K562 (cell line): ENCODE measurements around the gene ATXN1. TPM values are rescaled to one million over a fixed set of nuclear protein-coding genes. Genes with fewer than 3 reads are reported as not detected.

ENCODE experiments used
- ADNP ChIP-seq: fragments of 200-800 bp; sonication (Bioruptor generic); IDR thresholded peaks from 2 replicates; pipeline ENCODE4 v1.6.1; 2016; ENCODE audit warnings: missing genetic modification characterization, missing compliant biosample characterization
- CBFA2T3 ChIP-seq: fragments of 450-650 bp; IDR thresholded peaks from 2 replicates; pipeline ENCODE4 v1.6.1; 2017
- CHCHD3 ChIP-seq: fragments of 250-450 bp; sonication (Bioruptor Pico); IDR thresholded peaks from 2 replicates; pipeline ENCODE4 v2.1.2; 2022; ENCODE audit warnings: mild to moderate bottlenecking
- FIP1L1 ChIP-seq: fragments of 200-400 bp; formaldehyde crosslinking; IDR thresholded peaks from 2 replicates; pipeline ENCODE4 v1.6.1; 2018; ENCODE audit warnings: mild to moderate bottlenecking, low read depth, low read length; ENCODE audit not compliant: poor library complexity, severe bottlenecking
- MBD2 ChIP-seq: sonication (generic); IDR thresholded peaks from 2 replicates; pipeline ENCODE4 v1.6.1; 2016; ENCODE audit warnings: low read depth, borderline replicate concordance
- MCM5 ChIP-seq: fragments of 450-650 bp; IDR thresholded peaks from 2 replicates; pipeline ENCODE4 v1.6.1; 2016; ENCODE audit warnings: low read depth
- MYC ChIP-seq, 2 experiments: fragments of 250-450 bp in 1 of 2; sonication (Bioruptor Pico) in 1 of 2; IDR thresholded peaks; 2 replicates each; pipeline versions ENCODE4 v1.5.1 to v1.6.1; 2012 to 2021; ENCODE audit warnings: low read depth in 2 of 2, borderline replicate concordance in 1 of 2, improper control_type of control experiment in 1 of 2, low read length in 1 of 2, mild to moderate bottlenecking in 1 of 2, moderate library complexity in 1 of 2
- NEUROD1 ChIP-seq: fragments of 150-350 bp; IDR thresholded peaks from 2 replicates; pipeline ENCODE4 v1.6.1; 2014; ENCODE audit warnings: borderline replicate concordance, low read length, low read depth; ENCODE audit not compliant: partially characterized antibody
- PHF8 ChIP-seq: fragments of 200-600 bp; sonication (generic); IDR thresholded peaks from 2 replicates; pipeline ENCODE4 v1.6.1; 2012; ENCODE audit warnings: mixed run types, mild to moderate bottlenecking, inconsistent platforms, low read length, moderate library complexity, borderline replicate concordance
- TAF15 ChIP-seq: fragments of 200-400 bp; formaldehyde crosslinking; IDR thresholded peaks from 2 replicates; pipeline ENCODE4 v1.6.1; 2017; ENCODE audit warnings: mild to moderate bottlenecking, low read depth, low read length, moderate library complexity
- XRCC5 ChIP-seq: fragments of 200-400 bp; formaldehyde crosslinking; IDR thresholded peaks from 2 replicates; pipeline ENCODE4 v1.6.1; 2017; ENCODE audit warnings: low read depth, mild to moderate bottlenecking, low read length
- YBX1 ChIP-seq: fragments of 450-650 bp; IDR thresholded peaks from 2 replicates; pipeline ENCODE4 v1.7.1; 2016; ENCODE audit warnings: mild to moderate bottlenecking
- ZC3H8 ChIP-seq: fragments of 450-650 bp; IDR thresholded peaks from 2 replicates; pipeline ENCODE4 v1.6.1; 2017
- ZNF551 ChIP-seq: fragments of 250-450 bp; sonication (Bioruptor Pico); IDR thresholded peaks from 2 replicates; pipeline ENCODE4 v1.5.0; 2021; ENCODE audit warnings: mild to moderate bottlenecking, moderate library complexity
- polyA plus RNA-seq, 8 experiments: library from polyadenylated mRNA; depleted of rRNA in 4 of 8; stranded (reverse) in 5 of 8; unstranded in 3 of 8; fragments of >200 nt; fragmentation: Nextera tagmentation in 2 of 8; fragmentation: Illumina TruSeq in 1 of 8; extraction: Ambion mirVana in 2 of 8; extraction: Trizol in 1 of 8; gene quantifications; 2 replicates each; pipeline versions ENCODE4 v1.2.1 to v1.2.3, GENCODE V29; 2011 to 2014; ENCODE audit warnings: inconsistent platforms in 1 of 8, missing spikeins in 1 of 8
- total RNA-seq, 7 experiments: library from RNA; depleted of rRNA in 6 of 7; stranded (reverse); fragments of >200 nt in 6 of 7; fragmentation: Illumina TruSeq in 2 of 7; extraction: Trizol in 2 of 7; gene quantifications; 2 replicates each; pipeline versions ENCODE4 v1.2.1 to v1.2.3, GENCODE V29; 2011 to 2021; ENCODE audit warnings: low replicate concordance in 1 of 7
- TF ChIP-seq, protein P1 (sequence below): fragments of 200-400 bp; formaldehyde crosslinking; IDR thresholded peaks from 2 replicates; pipeline ENCODE4 v1.6.1; 2017; ENCODE audit warnings: mild to moderate bottlenecking, low read depth, low read length, moderate library complexity
- TF ChIP-seq, protein P2 (sequence below): fragments of 450-650 bp; IDR thresholded peaks from 2 replicates; pipeline ENCODE4 v1.6.1; 2016

The ATXN1 gene
- total and polyA plus RNA-seq, 9 of the 15 experiments (the other 6 are each of a cell fraction or from before 2014, with no cell fraction given): under 0.01 to 1.2 (median 0.58) TPM

DNA sequence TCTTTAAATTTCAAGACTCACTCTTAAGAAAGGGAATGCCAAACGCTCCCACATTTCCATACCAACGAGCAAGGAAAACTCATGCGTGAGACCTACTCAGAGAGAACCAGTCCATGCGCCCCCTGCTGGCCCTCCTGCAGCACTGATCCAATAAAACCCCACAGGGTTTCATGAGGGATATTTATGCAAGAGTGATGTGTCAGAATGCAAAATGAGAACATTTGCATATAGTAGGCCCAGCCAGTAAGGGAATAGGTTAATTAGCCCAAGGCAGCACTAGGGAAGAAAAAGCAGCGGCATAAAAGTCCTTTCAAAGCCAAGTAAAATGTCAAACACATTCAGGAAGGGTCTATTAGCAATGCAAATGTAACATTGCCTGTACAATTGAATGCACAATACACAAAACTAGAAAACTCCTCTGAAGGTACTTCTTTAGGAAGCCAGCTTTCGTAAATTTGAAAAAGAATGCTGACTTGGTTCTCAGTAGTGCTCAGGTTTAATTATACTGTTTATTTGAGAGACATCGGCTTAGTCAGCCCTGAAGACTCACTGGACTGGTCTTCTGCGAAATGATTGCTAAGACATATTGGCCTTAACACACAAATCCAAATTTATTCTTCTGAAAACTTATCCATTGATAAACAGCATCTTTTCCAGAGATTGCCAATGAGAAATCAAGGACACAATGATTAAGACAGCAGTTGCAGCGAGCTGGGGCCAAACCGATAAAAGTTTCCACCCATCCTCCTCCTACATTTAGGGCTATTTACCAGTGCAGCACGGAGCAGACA lies 429.7 kb downstream of the ATXN1 start (continued):
- TF ChIP-seq FIP1L1 (no peak), TAF15 (no peak), MCM5 (no peak), ZNF551 (CRISPR knock-in tag) (no peak), YBX1 (no peak), ADNP (tag) (0 out of 2 replicates have a peak, but pooled peaks have one; percentile 31), CHCHD3 (CRISPR knock-in tag) (no peak), CBFA2T3 (no peak), NEUROD1 (no peak), MBD2 (no peak), ZC3H8 (no peak), PHF8 (no peak), XRCC5 (peak; percentile 65; the same call in 1 of the 2 replicates), MYC (IDR thresholded peaks at IDR 0.05; ENCODE audit: low read depth, low read length) (peak; percentile 27; the same call in 1 of the 2 replicates), MYC (CRISPR knock-in tag; IDR thresholded peaks at IDR 0.05; ENCODE audit: borderline replicate concordance, low read depth) (no peak)
- TF ChIP-seq, protein P1, sequence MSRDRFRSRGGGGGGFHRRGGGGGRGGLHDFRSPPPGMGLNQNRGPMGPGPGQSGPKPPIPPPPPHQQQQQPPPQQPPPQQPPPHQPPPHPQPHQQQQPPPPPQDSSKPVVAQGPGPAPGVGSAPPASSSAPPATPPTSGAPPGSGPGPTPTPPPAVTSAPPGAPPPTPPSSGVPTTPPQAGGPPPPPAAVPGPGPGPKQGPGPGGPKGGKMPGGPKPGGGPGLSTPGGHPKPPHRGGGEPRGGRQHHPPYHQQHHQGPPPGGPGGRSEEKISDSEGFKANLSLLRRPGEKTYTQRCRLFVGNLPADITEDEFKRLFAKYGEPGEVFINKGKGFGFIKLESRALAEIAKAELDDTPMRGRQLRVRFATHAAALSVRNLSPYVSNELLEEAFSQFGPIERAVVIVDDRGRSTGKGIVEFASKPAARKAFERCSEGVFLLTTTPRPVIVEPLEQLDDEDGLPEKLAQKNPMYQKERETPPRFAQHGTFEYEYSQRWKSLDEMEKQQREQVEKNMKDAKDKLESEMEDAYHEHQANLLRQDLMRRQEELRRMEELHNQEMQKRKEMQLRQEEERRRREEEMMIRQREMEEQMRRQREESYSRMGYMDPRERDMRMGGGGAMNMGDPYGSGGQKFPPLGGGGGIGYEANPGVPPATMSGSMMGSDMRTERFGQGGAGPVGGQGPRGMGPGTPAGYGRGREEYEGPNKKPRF: no peak
- TF ChIP-seq, protein P2, sequence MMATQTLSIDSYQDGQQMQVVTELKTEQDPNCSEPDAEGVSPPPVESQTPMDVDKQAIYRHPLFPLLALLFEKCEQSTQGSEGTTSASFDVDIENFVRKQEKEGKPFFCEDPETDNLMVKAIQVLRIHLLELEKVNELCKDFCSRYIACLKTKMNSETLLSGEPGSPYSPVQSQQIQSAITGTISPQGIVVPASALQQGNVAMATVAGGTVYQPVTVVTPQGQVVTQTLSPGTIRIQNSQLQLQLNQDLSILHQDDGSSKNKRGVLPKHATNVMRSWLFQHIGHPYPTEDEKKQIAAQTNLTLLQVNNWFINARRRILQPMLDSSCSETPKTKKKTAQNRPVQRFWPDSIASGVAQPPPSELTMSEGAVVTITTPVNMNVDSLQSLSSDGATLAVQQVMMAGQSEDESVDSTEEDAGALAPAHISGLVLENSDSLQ: no peak
